Neuronal stem cell (in vitro differentiated cells): Measurements from ENCODE around the gene SYT15B.
"Not testable (repeated sequence)": the region's sequence is repeated elsewhere in the genome, so short reads cannot be mapped to it uniquely, and the experiment has no call there.

ENCODE experiments used
- DNase-seq: peaks from one replicate; pipeline ENCODE4 v3.0.0-alpha.2; 2013; ENCODE audit warnings: low spot score
- H2AFZ ChIP-seq: one replicate; pipeline ENCODE4 v1.6.1; 2013; ENCODE audit warnings: mild to moderate bottlenecking, low read length, inconsistent platforms
- H2AK5ac ChIP-seq: 2 replicates; pipeline ENCODE4 v1.6.1; 2013; ENCODE audit warnings: low read depth, mild to moderate bottlenecking, inconsistent platforms, low read length, moderate library complexity, mixed read lengths
- H2BK120ac ChIP-seq: 2 replicates; pipeline ENCODE4 v1.6.1; 2013; ENCODE audit warnings: low read depth, mild to moderate bottlenecking, inconsistent platforms, low read length, moderate library complexity, mixed read lengths
- H2BK12ac ChIP-seq: one replicate; pipeline ENCODE4 v1.6.1; 2013; ENCODE audit warnings: low read length, inconsistent platforms
- H2BK15ac ChIP-seq: 2 replicates; pipeline ENCODE4 v1.6.1; 2013; ENCODE audit warnings: mild to moderate bottlenecking, low read length, inconsistent platforms, mixed read lengths
- H2BK5ac ChIP-seq: one replicate; pipeline ENCODE4 v1.6.1; 2013; ENCODE audit warnings: inconsistent platforms, mild to moderate bottlenecking, low read length, moderate library complexity
- H3K14ac ChIP-seq: one replicate; pipeline ENCODE4 v1.6.1; 2013; ENCODE audit warnings: low read length, inconsistent platforms
- H3K18ac ChIP-seq: 2 replicates; pipeline ENCODE4 v1.6.1; 2013; ENCODE audit warnings: low read length, inconsistent platforms
- H3K23ac ChIP-seq: 2 replicates; pipeline ENCODE4 v1.6.1; 2013; ENCODE audit warnings: low read depth, mild to moderate bottlenecking, mixed read lengths, low read length, inconsistent platforms; ENCODE audit not compliant: poor library complexity
- H3K27ac ChIP-seq: replicated peaks from 3 replicates; pipeline ENCODE4 v1.5.1; 2013; ENCODE audit warnings: low read length, inconsistent platforms
- H3K27me3 ChIP-seq, 3 experiments: 2 replicates each; pipeline ENCODE4 v1.6.1; 2013; ENCODE audit warnings: low read length in 3 of 3, mild to moderate bottlenecking in 2 of 3, inconsistent platforms in 1 of 3, low read depth in 1 of 3, mixed read lengths in 1 of 3, moderate library complexity in 1 of 3; ENCODE audit not compliant: control insufficient read depth in 3 of 3, insufficient read depth in 3 of 3
- H3K36me3 ChIP-seq, 2 donors: replicated peaks in 1 of 2; 2 replicates each; pipeline ENCODE4 v1.6.1; 2013; ENCODE audit warnings: low read length in 2 of 2; ENCODE audit not compliant: control insufficient read depth in 2 of 2, insufficient read depth in 2 of 2
- H3K4ac ChIP-seq: 2 replicates; pipeline ENCODE4 v1.6.1; 2013; ENCODE audit warnings: inconsistent platforms, mild to moderate bottlenecking, low read length, moderate library complexity
- H3K4me1 ChIP-seq, 2 donors: 1 replicate in 1 of 2; 2 replicates in 1 of 2; pipeline ENCODE4 v1.6.1; 2013; ENCODE audit warnings: low read length in 2 of 2, low read depth in 1 of 2; ENCODE audit not compliant: control insufficient read depth in 2 of 2, insufficient read depth in 1 of 2
- H3K4me2 ChIP-seq: one replicate; pipeline ENCODE4 v1.6.1; 2013; ENCODE audit warnings: mild to moderate bottlenecking, low read length, inconsistent platforms; ENCODE audit not compliant: insufficient read depth, poor library complexity, severe bottlenecking
- H3K4me3 ChIP-seq, 2 donors: 2 replicates each; pipeline ENCODE4 v1.5.1; 2013; ENCODE audit warnings: low read length in 2 of 2, mild to moderate bottlenecking in 2 of 2, inconsistent platforms in 1 of 2, moderate library complexity in 1 of 2
- H3K79me1 ChIP-seq: one replicate; pipeline ENCODE4 v1.6.1; 2013; ENCODE audit warnings: low read depth, mild to moderate bottlenecking, inconsistent platforms, low read length, moderate library complexity
- H3K9ac ChIP-seq: one replicate; pipeline ENCODE4 v1.6.1; 2013; ENCODE audit warnings: mild to moderate bottlenecking, low read depth, low read length, inconsistent platforms; ENCODE audit not compliant: poor library complexity
- H3K9me3 ChIP-seq, 2 donors: replicated peaks in 1 of 2; 2 replicates each; pipeline versions ENCODE3 to v1.6.1; 2013; ENCODE audit warnings: low read length in 2 of 2, mild to moderate bottlenecking in 2 of 2, inconsistent platforms in 1 of 2, low read depth in 1 of 2, mixed read lengths in 1 of 2, moderate library complexity in 1 of 2; ENCODE audit not compliant: control insufficient read depth in 2 of 2, insufficient read depth in 1 of 2
- H4K8ac ChIP-seq: one replicate; pipeline ENCODE4 v1.6.1; 2013; ENCODE audit warnings: low read depth, mild to moderate bottlenecking, inconsistent platforms, low read length, moderate library complexity
- H4K91ac ChIP-seq: one replicate; pipeline ENCODE4 v1.6.1; 2013; ENCODE audit warnings: low read length, low read depth, mild to moderate bottlenecking, inconsistent platforms; ENCODE audit not compliant: poor library complexity
- WGBS, 2 donors: extraction: QIAGEN DNeasy Blood & Tissue Kit; methylation state at CpG; one replicate each; pipeline ENCODE4 v1.1.7; 2013; ENCODE audit warnings: missing lambda C conversion rate in 2 of 2, mixed read lengths in 1 of 2; ENCODE audit not compliant: insufficient read length in 2 of 2, insufficient replicate concordance in 1 of 2; ENCODE audit errors: extremely low coverage in 2 of 2; 5-methylcytosine and 5-hydroxymethylcytosine counted together

The SYT15B gene

DNA sequence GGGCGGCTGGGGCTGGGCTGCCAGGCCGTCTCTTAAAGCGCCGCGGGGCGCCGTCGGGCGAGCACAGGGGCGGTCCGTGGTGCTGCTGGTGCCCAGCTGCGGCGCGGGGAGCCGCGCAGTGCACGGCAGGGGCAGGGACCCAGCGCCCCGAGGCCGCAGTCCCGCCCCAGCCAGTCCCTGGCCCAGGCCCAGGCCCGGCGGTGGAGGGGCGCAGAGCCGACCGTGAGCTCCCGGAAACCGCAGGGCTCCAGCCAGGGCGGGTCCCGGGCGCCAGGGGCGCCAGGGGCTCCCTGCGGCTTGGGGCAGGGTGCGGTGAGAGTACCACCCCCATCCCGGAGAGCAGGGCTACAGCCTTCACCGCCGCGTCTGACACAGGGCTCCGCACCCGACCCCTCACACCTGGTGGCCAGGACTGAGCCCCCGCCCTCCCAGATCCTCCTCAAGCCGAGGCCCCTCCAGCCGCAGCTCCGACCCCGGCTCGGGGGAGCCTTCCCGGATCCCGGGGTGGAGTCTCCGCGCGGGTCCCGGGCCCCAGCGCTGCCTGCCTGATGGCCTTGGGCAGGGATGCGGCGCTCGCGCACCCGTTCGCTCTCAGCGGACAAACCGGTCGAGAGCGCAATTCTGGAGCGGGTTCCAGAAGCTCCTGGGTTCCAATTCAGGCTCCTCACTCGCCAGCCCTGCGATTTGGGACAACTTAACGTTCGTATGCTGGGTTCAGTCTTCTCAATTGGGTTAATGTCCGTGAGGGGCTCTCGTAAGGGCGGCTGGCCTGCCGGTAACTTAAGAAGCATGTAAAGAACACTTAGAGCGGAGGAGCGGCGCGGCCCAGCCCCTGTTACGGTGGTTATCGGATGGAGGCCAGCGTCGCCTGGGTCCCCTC is 478 bp downstream of the SYT15B start:
- WGBS, 2 donors, result no CpG with 5 or more reads among the region's 80 CpGs
- not testable (repeated sequence) for H3K14ac ChIP-seq, H3K9ac ChIP-seq, H2AK5ac ChIP-seq, H3K36me3 ChIP-seq, H2BK5ac ChIP-seq, H4K8ac ChIP-seq, DNase-seq, H4K91ac ChIP-seq, H3K9me3 ChIP-seq, H3K79me1 ChIP-seq, H3K4ac ChIP-seq, H3K27ac ChIP-seq, H2AFZ ChIP-seq, H3K27me3 ChIP-seq, H3K18ac ChIP-seq, H3K4me1 ChIP-seq, H2BK12ac ChIP-seq, H3K23ac ChIP-seq, H2BK15ac ChIP-seq, H2BK120ac ChIP-seq, H3K4me3 ChIP-seq
- H3K4me2 ChIP-seq, result peak overlapping the region; percentile 40

DNA sequence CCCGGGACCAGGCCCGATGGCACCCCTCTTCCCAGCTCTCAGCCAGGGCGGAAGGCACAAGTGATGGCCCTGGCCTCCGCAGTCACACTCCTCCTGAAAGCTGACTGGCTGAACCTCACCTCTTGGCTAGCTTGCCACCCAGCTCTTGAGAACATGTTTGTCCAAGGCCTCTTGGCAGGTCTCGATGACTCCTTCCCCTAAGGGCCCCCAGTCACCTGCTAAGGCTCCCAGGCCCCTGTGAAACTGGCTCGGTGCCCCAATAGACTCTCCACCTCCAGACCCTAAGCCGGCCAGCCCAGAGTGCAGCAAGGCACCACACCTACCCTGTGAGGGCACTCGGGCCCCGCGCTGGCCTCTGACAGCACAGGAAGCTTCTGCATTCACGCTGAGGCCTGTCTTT is 4.5 kb downstream of the SYT15B start:
- H3K27me3 ChIP-seq, H3K4me2 ChIP-seq, H3K79me1 ChIP-seq, H3K4ac ChIP-seq, H3K9me3 ChIP-seq, H3K36me3 ChIP-seq, H4K91ac ChIP-seq, H2AK5ac ChIP-seq, H3K27ac ChIP-seq, H3K18ac ChIP-seq, H2BK15ac ChIP-seq, H2BK120ac ChIP-seq, H2BK5ac ChIP-seq, H4K8ac ChIP-seq, H3K23ac ChIP-seq, H3K4me3 ChIP-seq, H3K14ac ChIP-seq, H3K4me1 ChIP-seq, H2BK12ac ChIP-seq, DNase-seq, H2AFZ ChIP-seq, H3K9ac ChIP-seq: not testable (repeated sequence)
- no CpG with 5 or more reads among the region's 11 CpGs for WGBS, 2 donors

DNA sequence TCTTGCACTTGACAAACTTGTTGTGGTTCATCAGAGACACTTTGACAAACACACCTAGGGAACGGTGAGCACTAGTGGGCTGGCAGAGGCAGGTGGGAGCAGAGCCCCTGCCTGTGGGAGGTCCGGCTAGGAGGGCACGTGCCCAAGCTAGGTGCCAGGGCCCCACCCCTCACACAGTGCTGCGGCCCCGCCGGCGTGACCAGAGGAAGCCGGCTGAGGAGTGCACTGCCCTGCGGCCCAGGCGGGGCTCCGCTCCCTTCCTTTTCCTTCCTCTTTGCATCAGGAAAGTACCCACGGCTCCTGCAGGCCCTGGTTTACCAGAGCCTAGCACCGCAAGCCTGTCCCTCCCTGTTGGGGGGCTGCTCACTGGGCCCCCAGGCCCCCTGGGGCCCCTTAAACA is 7.2 kb downstream of the SYT15B start:
- H3K14ac ChIP-seq, H3K9me3 ChIP-seq, H2BK120ac ChIP-seq, H3K23ac ChIP-seq, H2AFZ ChIP-seq, H3K27ac ChIP-seq, H3K9ac ChIP-seq, H2AK5ac ChIP-seq, H2BK12ac ChIP-seq, H2BK5ac ChIP-seq, H3K36me3 ChIP-seq, H3K79me1 ChIP-seq, H3K18ac ChIP-seq, H4K91ac ChIP-seq, H3K4me2 ChIP-seq, H3K4me3 ChIP-seq, DNase-seq, H3K27me3 ChIP-seq, H3K4me1 ChIP-seq, H2BK15ac ChIP-seq, H3K4ac ChIP-seq, H4K8ac ChIP-seq: not testable (repeated sequence)
- WGBS, 2 donors, result no CpG with 5 or more reads among the region's 13 CpGs

DNA sequence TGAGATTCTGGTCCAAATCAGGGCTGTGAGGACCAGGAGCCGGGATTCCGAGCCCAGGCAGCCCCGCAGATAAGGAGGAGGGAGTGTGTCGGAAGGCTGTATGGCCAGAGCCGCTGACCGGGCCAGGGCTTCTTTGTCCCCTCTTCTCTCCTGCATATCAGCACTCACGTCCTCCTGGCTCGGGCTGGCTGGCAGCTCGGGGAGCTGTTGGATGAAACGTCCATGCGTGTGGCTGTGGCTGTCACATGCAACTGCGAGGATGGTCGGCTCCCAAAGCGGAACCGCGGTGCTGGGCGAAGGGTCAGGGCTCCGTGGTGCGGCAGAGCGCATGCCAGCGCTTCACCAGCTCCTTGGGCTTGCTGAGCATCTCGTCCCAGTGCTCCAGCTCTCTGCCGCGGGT is 9.5 kb downstream of the SYT15B start:
- H2BK5ac ChIP-seq, H3K9me3 ChIP-seq, H3K27me3 ChIP-seq, H2BK120ac ChIP-seq, H2BK12ac ChIP-seq, H2BK15ac ChIP-seq, H3K27ac ChIP-seq, H3K14ac ChIP-seq, H3K4me2 ChIP-seq, H2AFZ ChIP-seq, H2AK5ac ChIP-seq, H3K9ac ChIP-seq, H3K4ac ChIP-seq, H3K4me3 ChIP-seq, H4K8ac ChIP-seq, DNase-seq, H3K79me1 ChIP-seq, H4K91ac ChIP-seq, H3K23ac ChIP-seq, H3K4me1 ChIP-seq, H3K18ac ChIP-seq, H3K36me3 ChIP-seq: not testable (repeated sequence)
- no CpG with 5 or more reads among the region's 24 CpGs for WGBS, 2 donors
